ENCODE data around the gene ASPN. TPM values are rescaled to one million over a fixed set of nuclear protein-coding genes. Genes with fewer than 3 reads are reported as not detected.

The ASPN gene
- total and polyA plus RNA-seq, 2 experiments from 2014 or later, result 0.82 TPM; not detected in 1

GRCh38 chr9:92524881-92525280, 42.6 kb upstream of the ASPN start (continued):
- TF ChIP-seq ZNF462 (CRISPR knock-in tag; IDR thresholded peaks at IDR 0.05) (no peak), POLR2AphosphoS5 (IDR thresholded peaks at IDR 0.05; ENCODE audit: low read depth) (no peak), EZH2phosphoT487 (IDR thresholded peaks at IDR 0.05; ENCODE audit: unreplicated experiment) (no peak), CTCF (conservative IDR thresholded peaks at IDR 0.05; ENCODE audit: low read depth in 2 of 2) (no peak), REST (IDR thresholded peaks at IDR 0.05; ENCODE audit: unreplicated experiment) (no peak), ETS1 (IDR thresholded peaks at IDR 0.05) (no peak), NANOG (IDR thresholded peaks at IDR 0.05; ENCODE audit: borderline replicate concordance) (no peak)

Data from GM23338 (cell line).